SK-N-SH treated with all-trans-retinoic acid at 6 μM for 48 hours (cell line): ENCODE data around the gene TEX36.
"Not testable (repeated sequence)": the region's sequence is repeated elsewhere in the genome, so short reads cannot be mapped to it uniquely, and the experiment has no call there.

ENCODE experiments used
- ATAC-seq: fragments of 200-7000 bp; cut with Tn5 transposase; 3 replicates; pipeline ENCODE4 v1.9.1; 2020; ENCODE audit warnings: mild to moderate bottlenecking, moderate library complexity
- BACH2 ChIP-seq: fragments of 250-450 bp; sonication (Bioruptor Pico); IDR thresholded peaks from 2 replicates; pipeline ENCODE4 v1.9.0; 2021; ENCODE audit warnings: mild to moderate bottlenecking, borderline replicate concordance
- CSDC2 ChIP-seq: fragments of 250-450 bp; sonication (Bioruptor Pico); IDR thresholded peaks from 2 replicates; pipeline ENCODE4 v1.5.0; 2020; ENCODE audit warnings: mild to moderate bottlenecking, moderate library complexity
- ESRRG ChIP-seq: fragments of 250-450 bp; sonication (Bioruptor Pico); IDR thresholded peaks from 2 replicates; pipeline ENCODE4 v1.6.1; 2021; ENCODE audit warnings: mild to moderate bottlenecking
- GLIS3 ChIP-seq: fragments of 250-450 bp; sonication (Bioruptor Pico); IDR thresholded peaks from 2 replicates; pipeline ENCODE4 v1.5.0; 2020; ENCODE audit warnings: mild to moderate bottlenecking, moderate library complexity
- RARB ChIP-seq: fragments of 250-450 bp; sonication (Bioruptor Pico); IDR thresholded peaks from 2 replicates; pipeline ENCODE4 v1.8.0; 2021; ENCODE audit warnings: mild to moderate bottlenecking, moderate library complexity
- SNAI2 ChIP-seq: fragments of 250-450 bp; sonication (Bioruptor Pico); IDR thresholded peaks from 2 replicates; pipeline ENCODE4 v1.5.0; 2020; ENCODE audit warnings: mild to moderate bottlenecking, moderate library complexity
- TOX ChIP-seq: fragments of 250-450 bp; sonication (Bioruptor Pico); IDR thresholded peaks from 2 replicates; pipeline ENCODE4 v1.8.0; 2021; ENCODE audit warnings: mild to moderate bottlenecking, moderate library complexity, borderline replicate concordance
- ZC3H10 ChIP-seq: fragments of 250-450 bp; sonication (Bioruptor Pico); IDR thresholded peaks from 2 replicates; pipeline ENCODE4 v1.5.1; 2021; ENCODE audit warnings: mild to moderate bottlenecking, moderate library complexity
- ZFP3 ChIP-seq: fragments of 250-450 bp; sonication (Bioruptor Pico); IDR thresholded peaks from 2 replicates; pipeline ENCODE4 v1.5.0; 2020; ENCODE audit warnings: mild to moderate bottlenecking, moderate library complexity
- ZNF565 ChIP-seq: fragments of 450-650 bp; formaldehyde crosslinking; conservative IDR thresholded peaks from 2 replicates; pipeline ENCODE4 v1.5.0; 2020; ENCODE audit warnings: low read depth, mild to moderate bottlenecking, moderate library complexity
- ZNF70 ChIP-seq: fragments of 450-650 bp; formaldehyde crosslinking; IDR thresholded peaks from 2 replicates; pipeline ENCODE4 v1.5.0; 2020; ENCODE audit warnings: mild to moderate bottlenecking, moderate library complexity
- TF ChIP-seq, protein P1 (sequence below): fragments of 250-450 bp; sonication (Bioruptor Pico); IDR thresholded peaks from 2 replicates; pipeline ENCODE4 v1.5.1; 2020; ENCODE audit warnings: low read depth, mild to moderate bottlenecking, moderate library complexity
- TF ChIP-seq, protein P2 (sequence below): fragments of 250-450 bp; sonication (Bioruptor Pico); IDR thresholded peaks from 2 replicates; pipeline ENCODE4 v1.5.1; 2021; ENCODE audit warnings: mild to moderate bottlenecking, moderate library complexity
- TF ChIP-seq, protein P3 (sequence below): fragments of 250-450 bp; sonication (Bioruptor Pico); IDR thresholded peaks from 2 replicates; pipeline ENCODE4 v1.5.0; 2020; ENCODE audit warnings: mild to moderate bottlenecking, moderate library complexity
- TF ChIP-seq, protein P4 (sequence below): fragments of 250-450 bp; sonication (Bioruptor Pico); IDR thresholded peaks from 2 replicates; pipeline ENCODE4 v1.8.0; 2020; ENCODE audit warnings: mild to moderate bottlenecking, moderate library complexity, borderline replicate concordance

Gene TEX36

DNA sequence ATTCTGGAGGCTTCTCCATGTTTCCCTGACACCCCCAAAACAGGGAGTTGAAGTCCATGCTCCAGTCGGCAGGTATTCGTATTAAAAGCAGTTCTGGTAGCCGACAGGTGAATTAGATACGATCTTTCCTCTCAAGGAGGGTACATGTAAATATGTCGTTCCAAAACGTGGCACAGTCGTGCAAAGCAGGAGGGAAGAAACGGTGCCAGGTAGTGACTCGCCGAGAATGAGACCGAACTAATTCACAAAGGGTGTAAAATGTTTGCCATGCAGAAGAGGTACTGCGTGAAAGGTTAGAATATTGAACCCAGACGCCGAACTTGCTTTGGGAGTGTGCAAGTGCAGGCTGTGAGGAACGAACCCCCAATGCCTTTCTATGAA lies 37.0 kb upstream of the TEX36 start:
- TF ChIP-seq TOX (no peak), ZC3H10 (CRISPR knock-in tag) (no peak), SNAI2 (CRISPR knock-in tag) (no peak), GLIS3 (CRISPR knock-in tag) (no peak), ZNF565 (no peak)
- TF ChIP-seq, protein P1, sequence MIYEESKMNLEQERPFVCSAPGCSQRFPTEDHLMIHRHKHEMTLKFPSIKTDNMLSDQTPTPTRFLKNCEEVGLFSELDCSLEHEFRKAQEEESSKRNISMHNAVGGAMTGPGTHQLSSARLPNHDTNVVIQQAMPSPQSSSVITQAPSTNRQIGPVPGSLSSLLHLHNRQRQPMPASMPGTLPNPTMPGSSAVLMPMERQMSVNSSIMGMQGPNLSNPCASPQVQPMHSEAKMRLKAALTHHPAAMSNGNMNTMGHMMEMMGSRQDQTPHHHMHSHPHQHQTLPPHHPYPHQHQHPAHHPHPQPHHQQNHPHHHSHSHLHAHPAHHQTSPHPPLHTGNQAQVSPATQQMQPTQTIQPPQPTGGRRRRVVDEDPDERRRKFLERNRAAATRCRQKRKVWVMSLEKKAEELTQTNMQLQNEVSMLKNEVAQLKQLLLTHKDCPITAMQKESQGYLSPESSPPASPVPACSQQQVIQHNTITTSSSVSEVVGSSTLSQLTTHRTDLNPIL (CRISPR knock-in tag), result no peak
- no peak for ATAC-seq

DNA sequence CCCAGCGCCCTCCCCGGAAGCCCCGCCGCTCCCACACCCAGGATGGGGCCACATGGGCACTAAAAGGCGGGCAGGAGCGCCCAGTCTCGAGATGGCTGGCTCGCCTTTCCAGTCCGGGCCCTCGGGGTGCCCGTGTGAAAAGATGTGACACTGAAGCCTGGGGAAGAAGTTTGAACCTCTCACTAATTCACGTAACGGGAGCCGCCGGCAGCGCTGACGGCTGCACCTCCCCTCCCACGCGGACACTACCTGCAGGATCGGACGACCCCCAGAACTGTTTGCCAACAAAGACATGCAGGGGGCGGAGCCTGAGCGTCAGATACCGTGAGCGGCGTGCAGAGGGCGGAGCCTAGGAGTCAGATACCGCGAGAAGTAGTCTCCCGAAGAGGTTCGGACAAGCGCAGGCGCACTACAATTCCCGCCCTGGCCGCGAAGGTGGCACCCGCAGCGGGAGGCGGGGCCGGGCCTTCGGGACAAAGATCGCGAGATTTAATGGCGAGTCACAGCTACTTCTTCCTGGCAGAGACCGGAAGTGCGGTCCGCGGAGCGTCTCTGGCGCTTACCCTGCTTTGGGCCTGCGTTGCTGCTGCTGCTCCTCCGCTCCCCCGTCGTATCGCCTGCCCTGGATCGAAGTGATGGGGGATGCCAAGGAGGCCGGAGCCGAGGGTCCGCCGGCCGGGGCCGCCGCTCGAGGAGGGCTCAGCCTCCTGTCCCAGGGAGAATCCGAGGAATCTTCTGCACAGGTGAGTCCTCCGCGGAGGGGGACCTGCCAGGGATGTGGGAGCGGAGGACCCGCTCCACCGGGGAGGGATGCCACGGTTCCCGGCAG lies 36.4 kb upstream of the TEX36 start, which contains the start of gene EDRF1:
EDRF1 (plus strand) TSS at position 537 of the 829 bp plus-strand sequence; CDS start at position 636, 99 bp downstream.
- ATAC-seq, result peak; percentile 97
- TF ChIP-seq BACH2 (no peak), ZNF565 (no peak)

DNA sequence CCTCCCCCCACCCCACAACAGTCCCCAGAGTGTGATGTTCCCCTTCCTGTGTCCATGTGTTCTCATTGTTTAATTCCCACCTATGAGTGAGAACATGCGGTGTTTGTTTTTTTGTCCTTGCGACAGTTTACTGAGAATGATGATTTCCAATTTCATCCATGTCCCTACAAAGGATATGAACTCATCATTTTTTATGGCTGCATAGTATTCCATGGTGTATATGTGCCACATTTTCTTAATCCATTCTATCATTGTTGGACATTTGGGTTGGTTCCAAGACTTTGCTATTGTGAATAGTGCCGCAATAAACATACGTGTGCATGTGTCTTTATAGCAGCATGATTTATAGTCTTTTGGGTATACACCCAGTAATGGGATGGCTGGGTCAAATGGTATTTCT lies 31.8 kb upstream of the TEX36 start:
- ATAC-seq, result not testable (repeated sequence)

DNA sequence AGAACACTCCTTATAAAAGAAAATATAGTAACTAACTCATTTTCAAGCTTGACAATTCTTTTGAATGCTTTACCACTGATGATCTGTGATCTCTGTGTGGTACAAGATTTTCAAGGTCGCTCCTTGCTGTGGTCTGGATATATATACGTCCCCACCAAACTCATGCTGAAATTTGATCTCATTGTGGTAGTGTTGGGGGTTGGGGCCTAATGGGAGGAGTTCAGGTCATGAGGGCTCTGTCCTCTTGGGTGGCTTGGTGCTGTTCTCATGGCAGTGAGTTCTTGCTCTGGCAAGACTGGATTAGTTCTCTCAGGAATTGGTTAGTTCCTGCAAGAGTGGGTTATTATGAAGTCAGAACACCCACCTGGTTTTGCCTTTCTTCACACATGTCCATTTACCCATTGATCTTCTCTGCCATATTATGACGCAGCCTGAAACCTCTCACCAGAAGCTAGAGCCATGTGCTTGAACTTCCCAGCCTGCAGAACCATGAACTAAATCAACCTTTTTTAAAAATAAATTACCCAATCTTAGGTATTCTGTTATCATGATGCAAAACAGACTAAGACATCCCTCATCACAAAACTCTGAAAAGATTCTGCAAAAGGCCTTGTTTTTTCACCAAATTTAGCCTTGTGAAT lies 28.3 kb upstream of the TEX36 start:
- TF ChIP-seq TOX, result no peak
- TF ChIP-seq BACH2, result no peak
- TF ChIP-seq ESRRG (CRISPR knock-in tag), result no peak
- no peak for TF ChIP-seq ZNF70 (CRISPR knock-in tag)
- no peak for TF ChIP-seq ZFP3
- TF ChIP-seq, protein P2, sequence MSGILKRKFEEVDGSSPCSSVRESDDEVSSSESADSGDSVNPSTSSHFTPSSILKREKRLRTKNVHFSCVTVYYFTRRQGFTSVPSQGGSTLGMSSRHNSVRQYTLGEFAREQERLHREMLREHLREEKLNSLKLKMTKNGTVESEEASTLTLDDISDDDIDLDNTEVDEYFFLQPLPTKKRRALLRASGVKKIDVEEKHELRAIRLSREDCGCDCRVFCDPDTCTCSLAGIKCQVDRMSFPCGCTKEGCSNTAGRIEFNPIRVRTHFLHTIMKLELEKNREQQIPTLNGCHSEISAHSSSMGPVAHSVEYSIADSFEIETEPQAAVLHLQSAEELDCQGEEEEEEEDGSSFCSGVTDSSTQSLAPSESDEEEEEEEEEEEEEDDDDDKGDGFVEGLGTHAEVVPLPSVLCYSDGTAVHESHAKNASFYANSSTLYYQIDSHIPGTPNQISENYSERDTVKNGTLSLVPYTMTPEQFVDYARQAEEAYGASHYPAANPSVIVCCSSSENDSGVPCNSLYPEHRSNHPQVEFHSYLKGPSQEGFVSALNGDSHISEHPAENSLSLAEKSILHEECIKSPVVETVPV (CRISPR knock-in tag), result no peak
- ATAC-seq, result no peak

DNA sequence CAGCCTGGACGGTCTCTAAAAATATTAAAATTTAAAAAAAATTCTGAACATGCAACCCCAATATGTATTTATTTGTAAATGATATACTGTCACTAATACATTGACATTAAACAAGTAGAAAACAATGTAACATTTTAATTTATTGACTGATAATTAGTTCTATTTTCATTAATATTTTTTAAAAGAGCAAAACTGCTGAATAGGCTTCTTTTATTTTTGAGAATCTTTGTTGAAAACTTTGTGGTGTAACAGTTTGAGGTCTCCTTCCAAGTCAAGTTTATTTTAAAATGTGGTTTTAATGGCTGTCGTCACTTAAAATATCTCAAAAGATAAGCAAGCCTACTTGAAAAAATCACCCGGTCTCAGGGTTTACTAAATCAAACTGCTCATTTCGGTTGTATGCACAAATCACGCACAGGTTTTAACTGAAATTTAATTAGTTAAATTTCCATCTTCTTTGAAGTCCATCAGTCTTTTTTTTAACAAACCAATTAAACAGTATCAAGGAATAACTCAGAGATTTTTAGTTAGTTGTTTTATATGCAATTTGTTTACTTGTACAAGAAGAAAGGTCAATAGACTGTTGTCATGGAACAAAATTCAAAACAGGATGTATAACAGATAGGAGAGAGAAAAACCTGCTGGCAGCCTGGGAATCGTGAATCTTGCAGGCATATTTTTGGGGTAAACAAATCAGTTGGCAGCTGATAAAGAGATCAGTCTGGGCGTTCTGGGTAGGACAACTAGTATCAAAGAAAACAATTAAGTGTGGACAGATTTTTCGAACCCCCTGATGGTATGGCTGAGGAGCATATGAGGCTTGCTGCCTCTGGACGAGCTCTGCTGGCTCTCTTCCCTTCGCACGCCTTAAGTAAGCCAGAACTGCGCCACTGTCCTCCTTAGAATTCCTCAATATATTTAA lies 26.9 kb upstream of the TEX36 start:
- no peak for ATAC-seq
- TF ChIP-seq SNAI2 (CRISPR knock-in tag), result no peak
- TF ChIP-seq RARB (CRISPR knock-in tag), result no peak
- no peak for TF ChIP-seq ZNF565
- TF ChIP-seq, protein P3, sequence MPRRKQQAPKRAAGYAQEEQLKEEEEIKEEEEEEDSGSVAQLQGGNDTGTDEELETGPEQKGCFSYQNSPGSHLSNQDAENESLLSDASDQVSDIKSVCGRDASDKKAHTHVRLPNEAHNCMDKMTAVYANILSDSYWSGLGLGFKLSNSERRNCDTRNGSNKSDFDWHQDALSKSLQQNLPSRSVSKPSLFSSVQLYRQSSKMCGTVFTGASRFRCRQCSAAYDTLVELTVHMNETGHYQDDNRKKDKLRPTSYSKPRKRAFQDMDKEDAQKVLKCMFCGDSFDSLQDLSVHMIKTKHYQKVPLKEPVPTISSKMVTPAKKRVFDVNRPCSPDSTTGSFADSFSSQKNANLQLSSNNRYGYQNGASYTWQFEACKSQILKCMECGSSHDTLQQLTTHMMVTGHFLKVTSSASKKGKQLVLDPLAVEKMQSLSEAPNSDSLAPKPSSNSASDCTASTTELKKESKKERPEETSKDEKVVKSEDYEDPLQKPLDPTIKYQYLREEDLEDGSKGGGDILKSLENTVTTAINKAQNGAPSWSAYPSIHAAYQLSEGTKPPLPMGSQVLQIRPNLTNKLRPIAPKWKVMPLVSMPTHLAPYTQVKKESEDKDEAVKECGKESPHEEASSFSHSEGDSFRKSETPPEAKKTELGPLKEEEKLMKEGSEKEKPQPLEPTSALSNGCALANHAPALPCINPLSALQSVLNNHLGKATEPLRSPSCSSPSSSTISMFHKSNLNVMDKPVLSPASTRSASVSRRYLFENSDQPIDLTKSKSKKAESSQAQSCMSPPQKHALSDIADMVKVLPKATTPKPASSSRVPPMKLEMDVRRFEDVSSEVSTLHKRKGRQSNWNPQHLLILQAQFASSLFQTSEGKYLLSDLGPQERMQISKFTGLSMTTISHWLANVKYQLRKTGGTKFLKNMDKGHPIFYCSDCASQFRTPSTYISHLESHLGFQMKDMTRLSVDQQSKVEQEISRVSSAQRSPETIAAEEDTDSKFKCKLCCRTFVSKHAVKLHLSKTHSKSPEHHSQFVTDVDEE (CRISPR knock-in tag), result no peak

DNA sequence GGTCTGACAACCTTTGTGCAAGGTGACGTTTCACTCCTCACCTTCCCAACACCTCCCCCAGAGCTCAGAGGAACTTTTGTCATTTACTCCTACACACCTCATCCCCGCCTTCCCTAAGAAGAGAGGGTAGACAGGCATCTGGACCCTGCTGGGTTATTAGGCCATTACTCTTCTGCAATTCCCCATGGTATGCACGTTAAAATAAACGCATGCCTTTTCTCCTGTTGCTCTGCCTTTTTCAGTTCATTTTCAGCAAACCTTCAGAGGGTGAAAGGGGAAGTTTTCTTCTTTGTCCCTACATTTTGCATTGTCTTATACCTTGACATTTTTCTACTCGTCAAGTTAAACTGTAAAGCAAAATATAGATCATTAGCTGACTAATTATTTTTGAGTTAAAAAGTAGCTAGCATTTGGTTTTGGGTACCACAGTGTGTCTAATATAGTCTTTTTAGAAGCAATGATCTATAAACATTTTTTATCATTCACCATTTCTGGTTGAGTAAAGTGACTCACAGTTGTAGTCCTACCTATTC lies 26.1 kb upstream of the TEX36 start:
- TF ChIP-seq ESRRG (CRISPR knock-in tag) (no peak), TOX (no peak), CSDC2 (CRISPR knock-in tag) (no peak)
- TF ChIP-seq, protein P4, sequence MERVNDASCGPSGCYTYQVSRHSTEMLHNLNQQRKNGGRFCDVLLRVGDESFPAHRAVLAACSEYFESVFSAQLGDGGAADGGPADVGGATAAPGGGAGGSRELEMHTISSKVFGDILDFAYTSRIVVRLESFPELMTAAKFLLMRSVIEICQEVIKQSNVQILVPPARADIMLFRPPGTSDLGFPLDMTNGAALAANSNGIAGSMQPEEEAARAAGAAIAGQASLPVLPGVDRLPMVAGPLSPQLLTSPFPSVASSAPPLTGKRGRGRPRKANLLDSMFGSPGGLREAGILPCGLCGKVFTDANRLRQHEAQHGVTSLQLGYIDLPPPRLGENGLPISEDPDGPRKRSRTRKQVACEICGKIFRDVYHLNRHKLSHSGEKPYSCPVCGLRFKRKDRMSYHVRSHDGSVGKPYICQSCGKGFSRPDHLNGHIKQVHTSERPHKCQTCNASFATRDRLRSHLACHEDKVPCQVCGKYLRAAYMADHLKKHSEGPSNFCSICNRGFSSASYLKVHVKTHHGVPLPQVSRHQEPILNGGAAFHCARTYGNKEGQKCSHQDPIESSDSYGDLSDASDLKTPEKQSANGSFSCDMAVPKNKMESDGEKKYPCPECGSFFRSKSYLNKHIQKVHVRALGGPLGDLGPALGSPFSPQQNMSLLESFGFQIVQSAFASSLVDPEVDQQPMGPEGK (CRISPR knock-in tag), result no peak
- TF ChIP-seq, protein P3 (CRISPR knock-in tag), result no peak
- ATAC-seq, result no peak
